Measurements from ENCODE around the gene PPP2R2C.

Gene PPP2R2C

DNA sequence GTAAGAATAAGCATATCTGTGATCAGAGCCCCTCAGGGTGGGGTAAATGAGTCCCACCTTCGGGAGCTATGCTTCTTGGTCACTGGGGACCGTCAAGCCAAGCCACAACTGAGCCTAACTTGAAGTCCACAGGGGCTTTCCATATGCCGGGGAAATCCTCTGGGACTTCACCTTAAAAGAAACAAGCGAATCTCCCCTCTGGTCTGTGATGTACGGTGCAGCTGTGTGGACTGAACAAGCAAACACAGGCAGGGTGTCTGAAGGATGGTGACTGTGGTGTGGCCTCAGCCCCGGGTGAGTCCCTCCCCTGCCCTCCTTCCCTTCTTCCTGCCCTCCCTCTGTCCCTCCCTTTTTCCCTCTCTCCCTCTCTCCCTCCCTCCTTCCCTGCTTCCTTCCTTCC lies 29.7 kb upstream of the PPP2R2C start:
- H3K9me3 ChIP-seq (ENCODE audit: control insufficient read depth, low read length): peaks cover 30% of the 10 kb centered on the region
- H4K8ac ChIP-seq (ENCODE audit: low read length): no peak overlapping the region
- no peak overlapping the region for H3K18ac ChIP-seq (ENCODE audit: low read depth in 1 of 2, low read length in 2 of 2)
- H3K4me3 ChIP-seq (ENCODE audit: insufficient read depth in 1 of 2, low read depth in 1 of 2, low read length in 2 of 2): no peak overlapping the region
- H2BK15ac ChIP-seq (ENCODE audit: low read depth, poor library complexity, severe bottlenecking): no peak overlapping the region
- no peaks in the 10 kb centered on the region for H3K36me3 ChIP-seq (ENCODE audit: control insufficient read depth in 1 of 2, insufficient read depth in 2 of 2, low read depth in 1 of 2, low read length in 2 of 2)
- no peak overlapping the region for H3K9ac ChIP-seq (ENCODE audit: low read length)
- no peak overlapping the region for H4K91ac ChIP-seq (ENCODE audit: low read length)
- peaks cover 0 to 18% of the 10 kb centered on the region in 2 experiments for H3K27me3 ChIP-seq (ENCODE audit: control insufficient read depth in 1 of 2, insufficient read depth in 1 of 2, low read length in 2 of 2)
- no peak overlapping the region for H2BK5ac ChIP-seq (ENCODE audit: low read depth, low read length, poor library complexity, severe bottlenecking)
- H3K4me2 ChIP-seq (ENCODE audit: low read length, poor library complexity, severe bottlenecking): no peak overlapping the region
- WGBS: 61% methylated on average over 6 of the region's 6 CpGs
- H3K4ac ChIP-seq (ENCODE audit: low read depth in 1 of 2, low read length in 2 of 2): no peak overlapping the region
- no peak for DNase-seq
- H3K79me1 ChIP-seq (replicated peaks; ENCODE audit: low read length, poor library complexity, severe bottlenecking): no peaks in the 10 kb centered on the region
- H3K23ac ChIP-seq (ENCODE audit: low read length in 2 of 2): no peak overlapping the region
- no peak overlapping the region for H2AK5ac ChIP-seq (ENCODE audit: low read length, severe bottlenecking)
- H2AFZ ChIP-seq (ENCODE audit: low read depth, low read length): no peak overlapping the region
- no peak overlapping the region for H3K27ac ChIP-seq (ENCODE audit: low read length, poor library complexity, severe bottlenecking)
- no peak overlapping the region for H2BK12ac ChIP-seq (ENCODE audit: low read length in 2 of 2)
- no peak overlapping the region for H3K14ac ChIP-seq (ENCODE audit: low read length in 2 of 2)
- no peaks in the 10 kb centered on the region for H3K4me1 ChIP-seq (ENCODE audit: control insufficient read depth, insufficient read depth, low read depth, low read length)
- H2BK120ac ChIP-seq (ENCODE audit: low read depth, low read length): no peak overlapping the region

DNA sequence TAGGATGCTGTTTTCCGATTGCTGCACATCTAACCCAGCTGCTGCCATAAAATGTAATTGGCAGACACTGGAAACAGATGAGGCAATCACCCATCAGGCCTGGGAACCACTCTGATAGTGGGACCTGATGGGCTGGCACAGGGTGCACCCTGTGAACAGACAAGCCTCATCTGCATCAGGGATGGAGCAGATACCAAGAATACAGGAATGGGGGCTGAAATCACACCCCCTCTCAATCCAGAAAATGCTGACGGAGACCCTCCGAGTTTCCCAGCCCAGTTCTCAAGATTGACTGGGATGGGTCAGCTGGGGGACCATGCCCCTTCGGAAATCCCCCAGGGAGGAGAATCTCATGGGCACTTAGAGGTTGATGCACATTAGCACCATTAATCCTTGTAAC lies 28.8 kb upstream of the PPP2R2C start:
- Histone ChIP-seq H3K79me1 (replicated peaks; ENCODE audit: low read length, poor library complexity, severe bottlenecking) (no peaks in the 10 kb centered on the region), H3K4me3 (ENCODE audit: insufficient read depth in 1 of 2, low read depth in 1 of 2, low read length in 2 of 2) (no peak overlapping the region), H2AK5ac (ENCODE audit: low read length, severe bottlenecking) (no peak overlapping the region), H2BK120ac (ENCODE audit: low read depth, low read length) (no peak overlapping the region), H3K9ac (ENCODE audit: low read length) (no peak overlapping the region), H3K23ac (ENCODE audit: low read length in 2 of 2) (no peak overlapping the region), H4K8ac (ENCODE audit: low read length) (no peak overlapping the region), H3K4ac (ENCODE audit: low read depth in 1 of 2, low read length in 2 of 2) (no peak overlapping the region), H2BK12ac (ENCODE audit: low read length in 2 of 2) (no peak overlapping the region), H3K27me3 (ENCODE audit: control insufficient read depth in 1 of 2, insufficient read depth in 1 of 2, low read length in 2 of 2) (peaks cover 0 to 19% of the 10 kb centered on the region in 2 experiments), H2AFZ (ENCODE audit: low read depth, low read length) (no peak overlapping the region), H3K9me3 (ENCODE audit: control insufficient read depth, low read length) (peaks cover 25% of the 10 kb centered on the region), H3K18ac (ENCODE audit: low read depth in 1 of 2, low read length in 2 of 2) (no peak overlapping the region), H3K27ac (ENCODE audit: low read length, poor library complexity, severe bottlenecking) (no peak overlapping the region), H3K4me2 (ENCODE audit: low read length, poor library complexity, severe bottlenecking) (no peak overlapping the region), H3K14ac (ENCODE audit: low read length in 2 of 2) (no peak overlapping the region), H2BK5ac (ENCODE audit: low read depth, low read length, poor library complexity, severe bottlenecking) (no peak overlapping the region), H3K4me1 (ENCODE audit: control insufficient read depth, insufficient read depth, low read depth, low read length) (no peaks in the 10 kb centered on the region), H3K36me3 (ENCODE audit: control insufficient read depth in 1 of 2, insufficient read depth in 2 of 2, low read depth in 1 of 2, low read length in 2 of 2) (no peaks in the 10 kb centered on the region), H2BK15ac (ENCODE audit: low read depth, poor library complexity, severe bottlenecking) (no peak overlapping the region), H4K91ac (ENCODE audit: low read length) (no peak overlapping the region)
- 78% methylated on average over 4 of the region's 4 CpGs for WGBS
- DNase-seq: no peak

DNA sequence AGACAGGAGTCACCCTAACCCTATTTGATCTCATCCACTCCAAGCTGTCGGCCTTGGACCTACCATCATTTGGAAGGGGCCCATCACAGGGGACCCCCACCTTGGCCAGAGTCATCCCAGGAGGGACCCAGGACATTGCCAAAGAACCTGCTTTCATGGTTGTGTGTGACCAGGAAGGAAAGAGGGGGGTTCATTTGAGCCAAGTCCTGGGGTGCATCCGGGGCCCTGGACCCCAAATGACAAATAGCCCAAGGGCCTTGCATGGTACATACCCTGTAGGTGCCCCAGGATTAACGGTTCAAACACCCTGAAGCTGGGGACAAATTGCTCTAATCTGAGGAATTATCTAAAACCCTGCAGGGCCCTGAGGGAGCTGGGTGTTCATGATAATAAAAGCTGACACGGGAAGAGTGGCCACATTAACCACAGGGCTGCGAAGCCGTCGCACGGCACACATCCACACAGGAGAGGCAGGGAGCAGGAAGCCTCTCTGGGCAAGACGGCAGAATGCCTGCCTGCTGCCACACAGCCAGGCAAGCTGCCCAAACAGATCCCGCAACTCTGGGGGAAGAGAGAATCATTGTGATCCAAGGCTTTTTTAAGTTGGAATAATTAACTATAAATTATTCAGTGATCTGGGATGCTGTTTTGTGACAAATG lies 28.2 kb upstream of the PPP2R2C start:
- H2AK5ac ChIP-seq (ENCODE audit: low read length, severe bottlenecking): no peak overlapping the region
- no peak overlapping the region for H3K27ac ChIP-seq (ENCODE audit: low read length, poor library complexity, severe bottlenecking)
- no peak overlapping the region for H2BK120ac ChIP-seq (ENCODE audit: low read depth, low read length)
- no peak overlapping the region for H3K9ac ChIP-seq (ENCODE audit: low read length)
- no peak for DNase-seq
- no peak overlapping the region for H3K14ac ChIP-seq (ENCODE audit: low read length in 2 of 2)
- H3K23ac ChIP-seq (ENCODE audit: low read length in 2 of 2): no peak overlapping the region
- H4K8ac ChIP-seq (ENCODE audit: low read length): no peak overlapping the region
- no peaks in the 10 kb centered on the region for H3K4me1 ChIP-seq (ENCODE audit: control insufficient read depth, insufficient read depth, low read depth, low read length)
- H2BK12ac ChIP-seq (ENCODE audit: low read length in 2 of 2): no peak overlapping the region
- H2BK15ac ChIP-seq (ENCODE audit: low read depth, poor library complexity, severe bottlenecking): no peak overlapping the region
- H3K9me3 ChIP-seq (ENCODE audit: control insufficient read depth, low read length): peaks cover 25% of the 10 kb centered on the region
- no peak overlapping the region for H2BK5ac ChIP-seq (ENCODE audit: low read depth, low read length, poor library complexity, severe bottlenecking)
- no peak overlapping the region for H3K18ac ChIP-seq (ENCODE audit: low read depth in 1 of 2, low read length in 2 of 2)
- no peaks in the 10 kb centered on the region for H3K36me3 ChIP-seq (ENCODE audit: control insufficient read depth in 1 of 2, insufficient read depth in 2 of 2, low read depth in 1 of 2, low read length in 2 of 2)
- H4K91ac ChIP-seq (ENCODE audit: low read length): no peak overlapping the region
- H3K4me3 ChIP-seq (ENCODE audit: insufficient read depth in 1 of 2, low read depth in 1 of 2, low read length in 2 of 2): no peak overlapping the region
- no peak overlapping the region for H3K4ac ChIP-seq (ENCODE audit: low read depth in 1 of 2, low read length in 2 of 2)
- H3K4me2 ChIP-seq (ENCODE audit: low read length, poor library complexity, severe bottlenecking): no peak overlapping the region
- no peaks in the 10 kb centered on the region for H3K79me1 ChIP-seq (replicated peaks; ENCODE audit: low read length, poor library complexity, severe bottlenecking)
- H3K27me3 ChIP-seq (ENCODE audit: control insufficient read depth in 1 of 2, insufficient read depth in 1 of 2, low read length in 2 of 2): peaks cover 0 to 22% of the 10 kb centered on the region in 2 experiments
- 77% methylated on average over 10 of the region's 10 CpGs for WGBS
- no peak overlapping the region for H2AFZ ChIP-seq (ENCODE audit: low read depth, low read length)

GRCh38 chr4:6499238-6499600 lies 26.8 kb upstream of the PPP2R2C start:
- H3K4me1 ChIP-seq (ENCODE audit: control insufficient read depth, insufficient read depth, low read depth, low read length): no peaks in the 10 kb centered on the region
- no peak overlapping the region for H4K8ac ChIP-seq (ENCODE audit: low read length)
- H3K9ac ChIP-seq (ENCODE audit: low read length): no peak overlapping the region
- H3K4me3 ChIP-seq (ENCODE audit: insufficient read depth in 1 of 2, low read depth in 1 of 2, low read length in 2 of 2): no peak overlapping the region
- H3K27ac ChIP-seq (ENCODE audit: low read length, poor library complexity, severe bottlenecking): no peak overlapping the region
- no peak overlapping the region for H4K91ac ChIP-seq (ENCODE audit: low read length)
- no peak overlapping the region for H3K23ac ChIP-seq (ENCODE audit: low read length in 2 of 2)
- DNase-seq: no peak
- peaks cover 0 to 31% of the 10 kb centered on the region in 2 experiments for H3K27me3 ChIP-seq (ENCODE audit: control insufficient read depth in 1 of 2, insufficient read depth in 1 of 2, low read length in 2 of 2)
- H2BK120ac ChIP-seq (ENCODE audit: low read depth, low read length): no peak overlapping the region
- no peak overlapping the region for H3K4me2 ChIP-seq (ENCODE audit: low read length, poor library complexity, severe bottlenecking)
- no peak overlapping the region for H2AK5ac ChIP-seq (ENCODE audit: low read length, severe bottlenecking)
- no peak overlapping the region for H3K14ac ChIP-seq (ENCODE audit: low read length in 2 of 2)
- H3K4ac ChIP-seq (ENCODE audit: low read depth in 1 of 2, low read length in 2 of 2): no peak overlapping the region
- H2BK5ac ChIP-seq (ENCODE audit: low read depth, low read length, poor library complexity, severe bottlenecking): no peak overlapping the region
- H2AFZ ChIP-seq (ENCODE audit: low read depth, low read length): no peak overlapping the region
- WGBS: 80% methylated on average over 5 of the region's 6 CpGs
- H3K18ac ChIP-seq (ENCODE audit: low read depth in 1 of 2, low read length in 2 of 2): no peak overlapping the region
- peaks cover 12% of the 10 kb centered on the region for H3K9me3 ChIP-seq (ENCODE audit: control insufficient read depth, low read length)
- no peak overlapping the region for H2BK15ac ChIP-seq (ENCODE audit: low read depth, poor library complexity, severe bottlenecking)
- H3K36me3 ChIP-seq (ENCODE audit: control insufficient read depth in 1 of 2, insufficient read depth in 2 of 2, low read depth in 1 of 2, low read length in 2 of 2): no peaks in the 10 kb centered on the region
- H2BK12ac ChIP-seq (ENCODE audit: low read length in 2 of 2): no peak overlapping the region
- H3K79me1 ChIP-seq (replicated peaks; ENCODE audit: low read length, poor library complexity, severe bottlenecking): no peaks in the 10 kb centered on the region
